Type B pancreatic cell (in vitro differentiated cells): Measurements from ENCODE around the gene POPDC2. TPM values are rescaled to one million over a fixed set of nuclear protein-coding genes. Genes with fewer than 3 reads are reported as not detected.
A peak's percentile ranks its signal among the peaks of the same experiment; 100 is the strongest.

Source experiments
- DNase-seq: peaks from one replicate; pipeline ENCODE4 v3.0.0; 2021; ENCODE audit warnings: mixed read lengths; ENCODE audit not compliant: unreplicated experiment; ENCODE audit errors: extremely low spot score
- H3K27ac Mint-ChIP-seq: 2 replicates; pipeline ENCODE4 v1.8.0; 2021; ENCODE audit warnings: mild to moderate bottlenecking, mixed read lengths
- H3K27me3 Mint-ChIP-seq: 2 replicates; pipeline ENCODE4 v1.8.0; 2021; ENCODE audit warnings: mixed read lengths
- H3K36me3 Mint-ChIP-seq: 2 replicates; pipeline ENCODE4 v1.8.0; 2021; ENCODE audit warnings: mixed read lengths
- H3K4me1 Mint-ChIP-seq: one replicate; pipeline ENCODE4 v1.8.0; 2021; ENCODE audit warnings: mixed read lengths; ENCODE audit not compliant: unreplicated experiment
- H3K4me3 Mint-ChIP-seq: 2 replicates; pipeline ENCODE4 v1.8.0; 2021; ENCODE audit warnings: mild to moderate bottlenecking, mixed read lengths
- H3K9me3 Mint-ChIP-seq: 2 replicates; pipeline ENCODE4 v1.8.0; 2021; ENCODE audit warnings: mixed read lengths
- CTCF ChIP-seq: fragments of 200-600 bp; sonication (generic); conservative IDR thresholded peaks from 2 replicates; pipeline ENCODE4 v1.5.0; 2021; ENCODE audit warnings: antibody characterized with exemption, mild to moderate bottlenecking
- total RNA-seq: library from RNA; stranded (reverse); gene quantifications from 2 replicates; pipeline ENCODE4 v1.2.1, GENCODE V29; 2021; ENCODE audit warnings: low replicate concordance

The POPDC2 gene
- total RNA-seq, 1 donor from 2014 or later = 2.6 TPM

- no peak overlapping the region for H3K4me3 Mint-ChIP-seq
- peaks cover 5% of the 10 kb centered on the region for H3K9me3 Mint-ChIP-seq
- H3K36me3 Mint-ChIP-seq = no peaks in the 10 kb centered on the region
- H3K4me1 Mint-ChIP-seq = peaks cover 11% of the 10 kb centered on the region
- no peak for TF ChIP-seq CTCF
- no peaks in the 10 kb centered on the region for H3K27me3 Mint-ChIP-seq
- DNase-seq = no peak
- H3K27ac Mint-ChIP-seq = no peak overlapping the region
Observed at GRCh38 chr3:119602676-119603075, 57.7 kb downstream of the POPDC2 start.

GRCh38 chr3:119601154-119601553, 59.2 kb downstream of the POPDC2 start:
- H3K27ac Mint-ChIP-seq = no peak overlapping the region

GRCh38 chr3:119600732-119601131, 59.7 kb downstream of the POPDC2 start:
- no peaks in the 10 kb centered on the region for H3K27me3 Mint-ChIP-seq
- no peak overlapping the region for H3K27ac Mint-ChIP-seq
- H3K36me3 Mint-ChIP-seq = no peaks in the 10 kb centered on the region
- no peak overlapping the region for H3K4me3 Mint-ChIP-seq
- no peaks in the 10 kb centered on the region for H3K9me3 Mint-ChIP-seq
- peaks cover 17% of the 10 kb centered on the region for H3K4me1 Mint-ChIP-seq
- peak; percentile 40 for TF ChIP-seq CTCF
- no peak for DNase-seq

More at GRCh38 chr3:119601154-119601553, 59.2 kb downstream of the POPDC2 start:
- no peak for TF ChIP-seq CTCF
- H3K9me3 Mint-ChIP-seq = no peaks in the 10 kb centered on the region
- H3K27me3 Mint-ChIP-seq = no peaks in the 10 kb centered on the region
- H3K36me3 Mint-ChIP-seq = no peaks in the 10 kb centered on the region
- no peak for DNase-seq
- H3K4me1 Mint-ChIP-seq = peaks cover 17% of the 10 kb centered on the region
- H3K4me3 Mint-ChIP-seq = no peak overlapping the region

- Mint-ChIP-seq H3K27me3 (no peaks in the 10 kb centered on the region), H3K36me3 (no peaks in the 10 kb centered on the region), H3K4me1 (peaks cover 17% of the 10 kb centered on the region), H3K27ac (no peak overlapping the region), H3K9me3 (no peaks in the 10 kb centered on the region), H3K4me3 (no peak overlapping the region)
- no peak for TF ChIP-seq CTCF
- no peak for DNase-seq
Observed at GRCh38 chr3:119599558-119600174, 60.7 kb downstream of the POPDC2 start.

GRCh38 chr3:119598410-119599098, 61.8 kb downstream of the POPDC2 start:
- Mint-ChIP-seq H3K36me3 (no peaks in the 10 kb centered on the region), H3K4me3 (no peak overlapping the region), H3K27ac (peak overlapping the region; percentile 11), H3K4me1 (peaks cover 17% of the 10 kb centered on the region), H3K9me3 (no peaks in the 10 kb centered on the region), H3K27me3 (no peaks in the 10 kb centered on the region)
- TF ChIP-seq CTCF = no peak
- no peak for DNase-seq
